Neural cell (in vitro differentiated cells): Measurements from ENCODE around the gene RETREG1. TPM values are rescaled to one million over a fixed set of nuclear protein-coding genes. Genes with fewer than 3 reads are reported as not detected.

Source experiments
- H2AFZ ChIP-seq: fragments of 200-600, 300-800 bp; sonication (generic), shearing (Covaris generic); 2 replicates; pipeline ENCODE4 v1.6.0; 2014; ENCODE audit warnings: low read depth, mild to moderate bottlenecking, antibody characterized with exemption, low read length, moderate library complexity
- H3F3A ChIP-seq: fragments of 200-600 bp; shearing (Covaris generic); 2 replicates; pipeline ENCODE4 v1.6.1; 2016; ENCODE audit warnings: mild to moderate bottlenecking, moderate library complexity, mixed read lengths, antibody characterized with exemption, low read length; ENCODE audit not compliant: insufficient read depth, poor library complexity, severe bottlenecking
- H3K27ac ChIP-seq: fragments of 200-600, 300-800 bp; sonication (generic), shearing (Covaris generic); 2 replicates; pipeline ENCODE4 v1.5.1; 2014; ENCODE audit warnings: mild to moderate bottlenecking, low read length, moderate library complexity
- H3K27me3 ChIP-seq: fragments of 300-800, 200-600 bp; sonication (generic), shearing (Covaris generic); 2 replicates; pipeline ENCODE4 v1.6.0; 2014; ENCODE audit warnings: mild to moderate bottlenecking, low read depth, low read length, moderate library complexity; ENCODE audit not compliant: insufficient read depth
- H3K36me3 ChIP-seq: fragments of 300-800, 200-600 bp; sonication (generic), shearing (Covaris generic); 2 replicates; pipeline ENCODE4 v1.5.1; 2014; ENCODE audit warnings: mild to moderate bottlenecking, antibody characterized with exemption, low read length, moderate library complexity; ENCODE audit not compliant: insufficient read depth
- H3K4me2 ChIP-seq: fragments of 300-800, 200-600 bp; sonication (generic), shearing (Covaris generic); 2 replicates; pipeline ENCODE4 v1.6.0; 2014; ENCODE audit warnings: mild to moderate bottlenecking, low read length
- H3K4me3 ChIP-seq: fragments of 300-800, 200-600 bp; sonication (generic), shearing (Covaris generic); 2 replicates; pipeline ENCODE4 v1.5.1; 2014; ENCODE audit warnings: mild to moderate bottlenecking, low read length, moderate library complexity
- H3K79me2 ChIP-seq: fragments of 200-600 bp; shearing (Covaris generic); replicated peaks from 2 replicates; pipeline ENCODE4 v1.6.0; 2014; ENCODE audit warnings: mild to moderate bottlenecking, low read length, moderate library complexity; ENCODE audit not compliant: insufficient read depth
- H3K9ac ChIP-seq: fragments of 300-800, 200-600 bp; sonication (generic), shearing (Covaris generic); 2 replicates; pipeline ENCODE4 v1.6.1; 2016; ENCODE audit warnings: mild to moderate bottlenecking, low read length, mixed read lengths
- H3K9me2 ChIP-seq: fragments of 200-600 bp; shearing (Covaris generic); 2 replicates; pipeline ENCODE4 v1.6.1; 2016; ENCODE audit warnings: mild to moderate bottlenecking, low read length, mixed read lengths; ENCODE audit not compliant: insufficient read depth
- H3K9me3 ChIP-seq: fragments of 200-600, 300-800 bp; sonication (generic), shearing (Covaris generic); 2 replicates; pipeline ENCODE4 v1.6.1; 2016; ENCODE audit warnings: mild to moderate bottlenecking, mixed run types, low read length, moderate library complexity, mixed read lengths
- H4K20me1 ChIP-seq: fragments of 200-600 bp; shearing (Covaris generic); 2 replicates; pipeline ENCODE4 v1.6.1; 2016; ENCODE audit warnings: mild to moderate bottlenecking, mixed run types; ENCODE audit not compliant: insufficient read depth
- CTCF ChIP-seq: fragments of 450-650 bp; IDR thresholded peaks from 2 replicates; pipeline ENCODE4 v1.5.1; 2014; ENCODE audit warnings: antibody characterized with exemption, mild to moderate bottlenecking, moderate library complexity; ENCODE audit not compliant: poor library complexity, severe bottlenecking
- EP300 ChIP-seq: fragments of 450-650 bp; conservative IDR thresholded peaks from 2 replicates; pipeline ENCODE4 v1.6.1; 2014; ENCODE audit warnings: antibody characterized with exemption, mild to moderate bottlenecking, moderate library complexity; ENCODE audit not compliant: poor library complexity, severe bottlenecking
- EZH2 ChIP-seq: fragments of 200-600, 300-800 bp; shearing (Covaris generic), sonication (generic); IDR thresholded peaks from 2 replicates; pipeline ENCODE4 v1.6.1; 2014; ENCODE audit warnings: antibody characterized with exemption, low read length, borderline replicate concordance, mild to moderate bottlenecking; ENCODE audit not compliant: insufficient read depth, poor library complexity, severe bottlenecking
- MXI1 ChIP-seq: fragments of 450-650 bp; conservative IDR thresholded peaks from 2 replicates; pipeline ENCODE4 v1.6.1; 2014; ENCODE audit warnings: antibody characterized with exemption, mild to moderate bottlenecking; ENCODE audit not compliant: poor library complexity, severe bottlenecking
- POLR2AphosphoS5 ChIP-seq: IDR thresholded peaks from 2 replicates; pipeline ENCODE4 v1.6.1; 2012
- RAD21 ChIP-seq: fragments of 450-650 bp; conservative IDR thresholded peaks from 2 replicates; pipeline ENCODE4 v1.6.1; 2014; ENCODE audit warnings: antibody characterized with exemption, mild to moderate bottlenecking, moderate library complexity
- REST ChIP-seq: IDR thresholded peaks from 2 replicates; pipeline ENCODE4 v1.6.1; 2012; ENCODE audit warnings: borderline replicate concordance
- SMC3 ChIP-seq: fragments of 450-650 bp; conservative IDR thresholded peaks from 2 replicates; pipeline ENCODE4 v1.6.1; 2014; ENCODE audit warnings: antibody characterized with exemption, mild to moderate bottlenecking, moderate library complexity; ENCODE audit not compliant: poor library complexity
- TAF1 ChIP-seq: IDR thresholded peaks from 2 replicates; pipeline ENCODE4 v1.6.1; 2012; ENCODE audit warnings: low read depth
- polyA plus RNA-seq: library from polyadenylated mRNA; depleted of rRNA; stranded (reverse); fragments of >200 nt; gene quantifications from 2 replicates; pipeline ENCODE4 v1.2.3, GENCODE V29; 2014

The RETREG1 gene
- polyA plus RNA-seq, 1 donor from 2014 or later = 25.4 TPM

- no peak for TF ChIP-seq REST
- no peak for TF ChIP-seq SMC3
Observed at GRCh38 chr5:16661713-16662112, 44.9 kb upstream of the RETREG1 start (continued).

GRCh38 chr5:16660982-16661381, 44.2 kb upstream of the RETREG1 start:
- no peak overlapping the region for H3K9ac ChIP-seq
- H3K4me2 ChIP-seq = no peak overlapping the region
- H3K9me2 ChIP-seq = no peaks in the 10 kb centered on the region
- H4K20me1 ChIP-seq = no peaks in the 10 kb centered on the region
- no peaks in the 10 kb centered on the region for H3K79me2 ChIP-seq
- TF ChIP-seq CTCF (no peak), RAD21 (no peak), MXI1 (no peak), REST (no peak), EP300 (no peak), EZH2 (no peak), POLR2AphosphoS5 (no peak), SMC3 (no peak), TAF1 (no peak)
- no peaks in the 10 kb centered on the region for H3F3A ChIP-seq
- no peaks in the 10 kb centered on the region for H3K36me3 ChIP-seq
- H2AFZ ChIP-seq = no peak overlapping the region
- no peaks in the 10 kb centered on the region for H3K9me3 ChIP-seq
- no peak overlapping the region for H3K4me3 ChIP-seq
- no peak overlapping the region for H3K27ac ChIP-seq
- no peaks in the 10 kb centered on the region for H3K27me3 ChIP-seq
